ENCODE results near the gene SPACDR. TPM values are rescaled to one million over a fixed set of nuclear protein-coding genes. Genes with fewer than 3 reads are reported as not detected.
"Not testable (repeated sequence)": the region's sequence is repeated elsewhere in the genome, so short reads cannot be mapped to it uniquely, and the experiment has no call there.

Gene SPACDR
- total RNA-seq, 2 experiments from 2014 or later: 0.64 to 0.93 TPM

DNA sequence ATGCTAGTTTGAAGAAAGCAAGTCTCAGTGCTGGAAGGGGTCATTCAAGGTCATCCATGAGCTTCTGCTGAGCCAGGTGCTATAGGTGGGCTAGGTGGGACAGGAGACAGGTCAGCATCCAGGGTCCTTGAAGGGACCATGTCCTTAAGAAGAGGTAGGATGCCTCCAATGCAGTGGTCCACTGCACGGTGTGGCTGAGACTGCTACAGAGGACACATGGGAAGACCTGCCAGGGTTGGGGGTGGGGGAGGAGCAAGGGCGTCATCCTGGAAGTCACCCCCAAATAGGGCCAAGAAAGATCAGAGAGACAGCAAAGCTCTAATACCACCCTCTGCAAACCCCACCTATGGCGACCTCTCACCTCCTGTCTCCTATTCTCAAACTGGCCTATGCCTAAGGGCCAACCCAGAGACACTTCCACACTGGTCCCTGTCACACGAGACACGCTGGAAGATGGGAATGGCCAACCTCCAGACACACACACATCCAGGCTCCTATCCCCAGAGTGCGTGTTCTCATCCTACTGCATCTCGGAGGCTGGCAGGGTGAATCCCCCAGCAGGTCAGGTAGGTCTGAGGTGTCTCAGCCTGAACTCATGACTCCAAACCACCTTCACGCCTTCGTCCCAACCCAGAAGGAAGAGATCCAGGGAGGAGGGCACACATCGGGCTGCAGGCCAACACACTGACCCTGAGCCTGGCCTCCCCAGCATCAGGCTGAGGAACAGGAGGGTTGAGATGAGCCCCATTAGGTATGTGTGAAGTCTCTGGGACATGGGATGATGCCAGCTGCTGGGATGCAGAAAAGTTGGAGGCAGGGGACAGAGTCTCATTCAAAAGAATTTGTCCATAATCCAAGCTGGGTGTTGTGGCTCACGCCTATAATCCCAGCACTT lies 22.2 kb downstream of the SPACDR start:
- H3K27me3 ChIP-seq (ENCODE audit: control insufficient read depth in 1 of 2, insufficient read depth in 2 of 2, low read length in 2 of 2): no peaks in the 10 kb centered on the region
- no peak overlapping the region for H3K27ac ChIP-seq (ENCODE audit: low read depth in 1 of 2, low read length in 2 of 2)
- no peak overlapping the region for H3K4me3 Mint-ChIP-seq
- ChIA-PET CTCF (no interaction called here), POLR2A (interaction anchor here (1.2 to 6.0 kb wide), 2 partner anchors 12 to 143 kb away, joined by 3 to 84 read pairs; partner anchors contain the start of genes MEPCE and ZCWPW1)
- H3K4me1 Mint-ChIP-seq (ENCODE audit: low read depth): peaks cover 6% of the 10 kb centered on the region
- H3K4me3 ChIP-seq (ENCODE audit: low read length): no peak overlapping the region
- H3K36me3 Mint-ChIP-seq (ENCODE audit: low read depth): no peaks in the 10 kb centered on the region
- intact Hi-C loops (cut with DNase I, micrococcal nuclease): no loop called here
- H3K9me3 ChIP-seq (ENCODE audit: control insufficient read depth in 1 of 2, insufficient read depth in 1 of 2, low read length in 2 of 2): no peaks in the 10 kb centered on the region
- H3K9me3 Mint-ChIP-seq: no peaks in the 10 kb centered on the region
- no peak overlapping the region for H3K27ac Mint-ChIP-seq
- H3K36me3 ChIP-seq (ENCODE audit: insufficient read depth, low read length): no peaks in the 10 kb centered on the region
- ATAC-seq (ENCODE audit: poor library complexity): no peak
- peak in 1 of 14 experiments; percentile 27 for DNase-seq
- H3K4me1 ChIP-seq (ENCODE audit: insufficient read depth, low read length): peaks cover 21% of the 10 kb centered on the region
- TF ChIP-seq CTCF (IDR thresholded peaks at IDR 0.05): no peak
- H3K27me3 Mint-ChIP-seq: no peaks in the 10 kb centered on the region

DNA sequence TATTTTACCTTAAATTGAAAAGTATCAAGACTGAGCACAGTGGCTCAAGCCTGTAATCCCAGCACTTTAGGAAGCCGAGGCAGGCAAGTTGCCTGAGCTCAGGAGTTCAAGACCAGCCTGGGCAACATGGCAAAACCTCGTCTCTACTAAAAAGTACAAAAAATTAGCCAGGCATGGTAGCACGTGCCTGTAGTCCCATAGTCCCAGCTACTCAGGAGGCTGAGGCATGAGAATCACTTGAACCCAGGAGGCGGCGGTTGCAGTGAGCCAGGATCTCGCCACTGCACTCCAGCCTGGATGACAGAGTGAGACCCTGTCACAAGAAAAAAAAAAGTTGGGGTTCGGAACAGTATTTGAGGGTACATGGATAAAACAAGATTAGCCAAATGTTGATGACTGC lies 24.8 kb downstream of the SPACDR start:
- ATAC-seq (ENCODE audit: poor library complexity); H3K27ac ChIP-seq (ENCODE audit: low read depth in 1 of 2, low read length in 2 of 2); H3K4me3 ChIP-seq (ENCODE audit: low read length); DNase-seq; H3K27me3 Mint-ChIP-seq; H3K27me3 ChIP-seq (ENCODE audit: control insufficient read depth in 1 of 2, insufficient read depth in 2 of 2, low read length in 2 of 2); H3K4me3 Mint-ChIP-seq; H3K9me3 ChIP-seq (ENCODE audit: control insufficient read depth in 1 of 2, insufficient read depth in 1 of 2, low read length in 2 of 2); CTCF ChIA-PET; H3K9me3 Mint-ChIP-seq; H3K36me3 ChIP-seq (ENCODE audit: insufficient read depth, low read length); H3K27ac Mint-ChIP-seq: not testable (repeated sequence)
- H3K4me1 ChIP-seq (ENCODE audit: insufficient read depth, low read length): peaks cover 24% of the 10 kb centered on the region
- POLR2A ChIA-PET: interaction anchor here (1.5 to 6.0 kb wide), 2 partner anchors 10 to 147 kb away, joined by 4 to 84 read pairs; partner anchors contain the start of genes FBXO24, LRCH4, MEPCE and ZCWPW1
- peaks cover 19% of the 10 kb centered on the region for H3K36me3 Mint-ChIP-seq (ENCODE audit: low read depth)
- H3K4me1 Mint-ChIP-seq (ENCODE audit: low read depth): peaks cover 19% of the 10 kb centered on the region
- intact Hi-C loops (cut with DNase I, micrococcal nuclease): loop anchor here in 1 of 2 experiments (5.0 to 10.0 kb wide), 2 partner anchors 233 to 816 kb away; partner anchors contain the start of gene GNB2

- POLR2A ChIA-PET: interaction anchor here (1.5 to 6.0 kb wide), 2 partner anchors 9 to 148 kb away, joined by 4 to 84 read pairs; partner anchors contain the start of genes FBXO24, LRCH4, MEPCE and ZCWPW1
Measured at GRCh38 chr7:100438731-100439130, 25.3 kb downstream of the SPACDR start.

DNA sequence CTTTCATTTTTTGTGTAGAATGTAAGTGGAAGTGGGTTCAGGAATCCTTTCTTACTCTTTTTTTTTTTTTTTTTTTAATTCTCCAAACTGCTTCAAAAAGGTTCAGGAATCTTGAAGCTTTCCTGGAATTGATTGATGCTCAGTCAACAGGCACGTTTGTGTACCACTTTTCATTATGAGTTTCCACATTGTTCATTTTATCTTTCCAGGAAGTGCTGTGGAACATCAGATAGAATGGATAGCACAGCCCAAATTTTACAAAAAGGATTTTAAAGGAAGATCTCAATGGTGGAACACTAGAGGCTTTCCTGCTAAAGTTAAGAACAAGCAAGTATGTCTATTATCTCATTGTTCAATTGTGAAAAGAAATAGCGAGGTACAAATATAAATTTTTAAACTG lies 25.9 kb downstream of the SPACDR start:
- Mint-ChIP-seq H3K9me3 (no peaks in the 10 kb centered on the region), H3K36me3 (ENCODE audit: low read depth) (peaks cover 30% of the 10 kb centered on the region), H3K27me3 (no peaks in the 10 kb centered on the region), H3K27ac (peak overlapping the region; percentile 24), H3K4me3 (peak overlapping the region; percentile 66), H3K4me1 (ENCODE audit: low read depth) (peaks cover 29% of the 10 kb centered on the region)
- ATAC-seq (ENCODE audit: poor library complexity): no peak
- Histone ChIP-seq H3K4me3 (ENCODE audit: low read length) (no peak overlapping the region), H3K27me3 (ENCODE audit: control insufficient read depth in 1 of 2, insufficient read depth in 2 of 2, low read length in 2 of 2) (no peaks in the 10 kb centered on the region), H3K9me3 (ENCODE audit: control insufficient read depth in 1 of 2, insufficient read depth in 1 of 2, low read length in 2 of 2) (no peaks in the 10 kb centered on the region), H3K4me1 (ENCODE audit: insufficient read depth, low read length) (peaks cover 33% of the 10 kb centered on the region), H3K27ac (ENCODE audit: low read depth in 1 of 2, low read length in 2 of 2) (no peak overlapping the region), H3K36me3 (ENCODE audit: insufficient read depth, low read length) (peaks cover 14% of the 10 kb centered on the region)
- CTCF ChIA-PET: no interaction called here
- no peak for TF ChIP-seq CTCF (IDR thresholded peaks at IDR 0.05)
- intact Hi-C loops (cut with DNase I, micrococcal nuclease): loop anchor here in 1 of 2 experiments (5.0 to 10.0 kb wide), 2 partner anchors 234 to 817 kb away; partner anchors contain the start of gene GNB2
- POLR2A ChIA-PET: interaction anchor here (6.0 kb wide), 1 partner anchor 9 kb away, joined by 84 read pairs; the partner anchor contains the start of genes MEPCE and ZCWPW1
- DNase-seq: no peak

More at GRCh38 chr7:100438731-100439130, 25.3 kb downstream of the SPACDR start:
- DNase-seq; H3K27me3 Mint-ChIP-seq; H3K4me3 Mint-ChIP-seq; ATAC-seq (ENCODE audit: poor library complexity); H3K36me3 ChIP-seq (ENCODE audit: insufficient read depth, low read length); H3K27ac Mint-ChIP-seq; CTCF ChIA-PET; H3K4me3 ChIP-seq (ENCODE audit: low read length); H3K9me3 Mint-ChIP-seq; H3K9me3 ChIP-seq (ENCODE audit: control insufficient read depth in 1 of 2, insufficient read depth in 1 of 2, low read length in 2 of 2); H3K27ac ChIP-seq (ENCODE audit: low read depth in 1 of 2, low read length in 2 of 2); H3K27me3 ChIP-seq (ENCODE audit: control insufficient read depth in 1 of 2, insufficient read depth in 2 of 2, low read length in 2 of 2): not testable (repeated sequence)
- Mint-ChIP-seq H3K36me3 (ENCODE audit: low read depth) (peaks cover 25% of the 10 kb centered on the region), H3K4me1 (ENCODE audit: low read depth) (peaks cover 24% of the 10 kb centered on the region)
- H3K4me1 ChIP-seq (ENCODE audit: insufficient read depth, low read length): peaks cover 27% of the 10 kb centered on the region
- intact Hi-C loops (cut with DNase I, micrococcal nuclease): loop anchor here in 1 of 2 experiments (5.0 to 10.0 kb wide), 2 partner anchors 234 to 816 kb away; partner anchors contain the start of gene GNB2

Data from CD4-positive, alpha-beta T cell (primary cell).